Heart left ventricle (tissue), 13 donors: ENCODE results near the gene CORO1C.

Source experiments
- CTCF ChIP-seq, 12 donors: fragments of 200-600 bp; sonication (generic) in 4 of 12; IDR thresholded peaks; one replicate each; pipeline versions ENCODE4 v1.5.0 to v1.8.0; 2018 to 2022; ENCODE audit warnings: antibody characterized with exemption in 12 of 12, mild to moderate bottlenecking in 5 of 12
- POLR2A ChIP-seq, 2 donors: fragments of 450-650 bp; IDR thresholded peaks; one replicate each; pipeline ENCODE4 v1.6.1; 2017; ENCODE audit warnings: antibody characterized with exemption in 2 of 2, mild to moderate bottlenecking in 2 of 2, moderate library complexity in 2 of 2
- donor health status: ischemic (EF 13 %, LVEDD 7.1; RV severe dilation, severe dysfunction).
- donor health status: DM: no; HTN: yes; CAD: no.
- donor health status: DM: no; HTN: no; CAD: no.
- donor health status: ischemic (EF 25% LVEDD 6.9; RV normal size, moderate dysfunction).
- donor health status: ischemic (EF 25% LVEDD 5.7; RV mildly dilated, moderate dysfunction).
- donor health status: ischemic (EF 35%, LVEDD 5.7; RV mildly dilated, moderate dysfunction).
- donor health status: nonischemic (EF 11% LVEDD 7.7; RV severe dilation, severe dysfunction).
- donor health status: DM: yes; HTN: yes; CAD: no.
- donor health status: PGD.
- donor health status: ischemic (EF 29% LVEDD 5.4; RV normal size, mild dysfunction).
- donor health status: nonischemic (EF 23%, LVEDD 6.1; RV moderate dilation, normal function).

GRCh38 chr12:108712165-108712924, 19.0 kb downstream of the CORO1C start:
- TF ChIP-seq CTCF (IDR thresholded peaks at IDR 0.05) (no peak), POLR2A (IDR thresholded peaks at IDR 0.05) (no peak)
